Globus pallidus (tissue), 1 donor: ENCODE data around the gene MYBPHL.
"Not testable (repeated sequence)": the region's sequence is repeated elsewhere in the genome, so short reads cannot be mapped to it uniquely, and the experiment has no call there.

Experiments used
- DNase-seq: peaks from one replicate; pipeline ENCODE4 v3.0.0-alpha.2; 2015; ENCODE audit warnings: low spot score

Gene MYBPHL

DNA sequence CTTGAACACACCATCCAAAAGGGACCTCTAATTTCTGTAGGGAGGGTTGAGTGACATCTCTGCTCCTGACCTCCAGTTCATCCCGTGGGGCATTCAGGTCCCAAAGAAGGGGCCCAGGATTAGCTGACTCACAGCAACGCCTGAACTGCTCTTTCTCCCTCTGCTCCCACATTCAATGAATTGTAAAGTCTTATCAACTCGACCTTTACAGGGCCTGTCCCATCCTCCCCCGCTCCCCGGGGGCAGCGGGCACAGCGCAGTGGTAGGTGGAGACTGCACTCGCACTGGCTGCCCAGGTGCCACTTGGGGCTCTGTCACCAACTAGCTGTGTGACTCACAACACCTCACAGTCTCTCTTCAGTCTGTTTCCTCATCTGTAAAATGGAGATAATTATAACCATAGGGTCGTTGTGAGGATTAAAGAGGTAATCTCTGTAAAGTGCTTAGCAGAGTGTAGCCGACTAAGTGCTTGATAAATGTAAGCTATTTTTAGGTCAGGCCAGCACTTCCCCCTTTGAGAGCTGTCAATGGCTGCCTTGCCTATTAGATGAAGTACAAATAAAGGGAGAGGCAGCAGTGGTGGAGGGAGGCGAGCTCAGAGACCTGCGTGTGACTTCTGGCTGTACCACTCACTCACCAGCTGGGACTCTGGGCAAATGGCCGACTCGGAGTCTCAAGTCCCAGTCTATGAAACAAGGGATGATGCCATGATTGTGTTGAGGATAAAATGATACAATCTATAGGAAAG, 637 bp upstream of the MYBPHL start:
- DNase-seq = peak; percentile 81

DNA sequence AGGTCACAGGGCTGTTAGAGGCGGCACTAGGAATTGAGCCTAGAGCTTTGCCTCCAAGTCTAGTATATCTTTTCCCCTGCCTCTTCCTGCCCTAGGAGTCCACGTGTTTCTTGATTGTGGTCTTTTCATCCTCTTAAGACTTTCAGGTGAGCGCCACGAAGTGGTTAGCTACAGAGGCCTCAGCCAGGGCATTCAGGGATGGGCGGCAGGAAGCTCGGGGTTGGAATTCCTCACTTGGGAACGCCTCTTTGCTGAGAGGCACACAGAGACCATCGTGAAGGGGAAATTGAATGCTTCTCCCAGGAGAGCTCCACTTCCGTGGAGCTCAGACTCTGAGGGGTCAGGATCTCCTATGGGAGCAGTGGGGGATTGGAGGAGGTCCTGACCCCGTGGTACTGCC, 820 bp downstream of the MYBPHL start:
- not testable (repeated sequence) for DNase-seq

DNA sequence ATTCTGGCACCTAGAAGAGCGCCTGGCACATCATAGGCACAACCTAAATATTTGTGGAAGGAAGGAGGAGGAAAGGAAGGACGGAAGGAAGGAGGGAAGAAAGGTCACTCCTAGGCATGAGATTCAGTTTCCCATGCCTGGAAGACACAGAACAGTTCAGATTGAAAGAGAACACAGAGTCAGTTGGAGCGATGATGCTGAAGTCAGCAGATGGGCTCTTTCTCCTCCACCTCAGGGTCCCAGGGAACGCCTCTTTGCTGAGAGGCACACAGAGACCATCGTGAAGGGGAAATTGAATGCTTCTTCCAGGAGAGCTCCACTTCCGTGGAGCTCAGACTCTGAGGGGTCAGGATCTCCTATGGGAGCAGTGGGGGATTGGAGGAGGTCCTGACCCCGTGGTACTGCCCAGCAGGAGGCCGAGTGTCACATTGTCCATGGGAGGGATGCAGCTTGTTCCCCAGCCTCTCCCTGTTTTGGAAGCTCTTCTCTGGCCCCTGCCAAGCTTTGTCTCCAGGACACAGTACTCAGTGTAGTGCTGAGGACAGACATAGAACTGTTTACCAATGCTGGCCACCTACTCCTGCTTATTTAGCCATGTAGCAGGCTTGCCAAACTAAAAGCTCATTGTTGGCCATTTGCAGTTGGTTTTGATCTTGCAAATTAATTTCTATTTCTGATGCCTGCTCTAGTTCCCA, 2.4 kb downstream of the MYBPHL start:
- peak; percentile 97 for DNase-seq

DNA sequence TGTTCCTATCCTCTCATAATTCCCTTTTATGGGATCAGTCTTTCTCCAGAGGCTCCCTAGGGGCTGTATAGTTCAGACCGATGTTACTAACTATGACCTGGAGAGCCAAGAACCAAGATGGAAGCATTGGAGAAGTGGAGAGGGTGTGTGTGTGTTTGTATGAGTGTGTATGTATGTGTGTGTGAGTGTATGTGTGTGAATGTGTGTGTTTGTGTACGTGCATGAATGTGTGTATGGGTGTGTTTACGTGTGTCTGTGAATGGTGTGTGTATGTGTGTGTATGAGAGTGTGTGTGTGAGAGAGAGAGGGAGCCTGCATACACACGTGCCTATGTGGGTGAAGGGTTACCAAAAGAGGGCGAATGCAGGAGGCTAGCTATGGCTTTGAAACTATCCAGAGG, 4.9 kb downstream of the MYBPHL start:
- no peak for DNase-seq

DNA sequence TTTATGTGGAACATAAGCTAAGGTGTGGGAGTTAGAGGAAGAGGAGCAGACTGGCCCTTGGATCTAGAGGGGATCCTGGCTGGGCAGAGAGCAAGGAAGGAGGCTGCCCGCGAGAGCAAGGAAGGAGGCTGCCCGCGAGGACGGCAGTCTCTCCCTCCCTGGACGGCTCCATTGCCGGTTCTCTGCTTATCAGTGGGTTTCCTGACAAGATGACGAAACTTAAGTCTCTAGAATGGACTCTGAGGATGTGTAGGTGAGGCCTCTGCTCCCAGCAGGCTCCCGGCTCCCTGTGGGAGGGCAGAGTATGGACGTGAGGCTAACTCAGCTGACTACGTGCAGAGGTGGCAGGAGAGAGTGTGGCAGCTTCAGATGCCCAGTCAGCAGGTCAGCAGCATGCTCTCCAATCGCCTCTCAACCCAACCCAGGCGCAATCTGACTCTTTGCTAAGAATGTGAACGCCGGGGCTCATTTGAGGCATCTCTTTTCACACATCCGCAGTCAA, 6.1 kb downstream of the MYBPHL start:
- DNase-seq = no peak

DNA sequence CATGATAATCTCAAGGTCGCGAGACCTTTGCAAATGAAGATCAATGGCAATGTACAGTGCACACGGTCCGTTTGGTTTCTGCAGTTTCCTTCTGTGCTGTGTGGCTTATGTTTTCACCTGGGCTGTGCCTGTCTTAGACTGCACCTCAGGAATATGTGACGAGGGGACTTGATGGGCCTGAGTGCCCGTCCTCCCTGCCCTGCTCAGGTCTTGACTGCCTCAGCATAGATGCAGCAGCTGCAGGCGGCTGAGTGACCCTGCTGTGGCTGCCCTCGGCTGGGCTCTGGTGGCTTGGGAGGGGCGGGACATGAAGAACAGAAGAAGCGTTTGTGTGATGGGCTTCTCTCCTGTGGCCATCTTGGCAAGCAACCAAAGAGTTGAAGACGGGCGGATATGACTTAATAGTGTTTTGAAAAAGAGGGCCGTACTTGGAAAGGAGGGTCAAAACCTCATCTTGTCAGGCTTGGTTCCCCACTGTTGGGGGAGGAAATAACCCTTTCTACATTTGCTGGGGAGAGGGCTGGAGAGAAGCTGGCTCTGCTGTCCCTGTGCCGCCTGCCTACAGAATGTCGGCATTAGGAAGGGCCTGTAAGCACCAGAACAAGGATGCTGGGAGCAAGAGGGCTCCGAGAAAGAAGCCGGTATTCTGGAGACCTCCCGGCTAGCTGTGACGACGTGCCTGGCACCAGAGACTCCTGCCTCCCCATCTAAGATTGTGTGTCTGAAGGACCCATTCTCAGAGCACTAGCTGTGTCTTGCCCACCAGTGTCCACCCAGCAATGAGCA, 7.1 kb downstream of the MYBPHL start:
- DNase-seq = peak; percentile 98

DNA sequence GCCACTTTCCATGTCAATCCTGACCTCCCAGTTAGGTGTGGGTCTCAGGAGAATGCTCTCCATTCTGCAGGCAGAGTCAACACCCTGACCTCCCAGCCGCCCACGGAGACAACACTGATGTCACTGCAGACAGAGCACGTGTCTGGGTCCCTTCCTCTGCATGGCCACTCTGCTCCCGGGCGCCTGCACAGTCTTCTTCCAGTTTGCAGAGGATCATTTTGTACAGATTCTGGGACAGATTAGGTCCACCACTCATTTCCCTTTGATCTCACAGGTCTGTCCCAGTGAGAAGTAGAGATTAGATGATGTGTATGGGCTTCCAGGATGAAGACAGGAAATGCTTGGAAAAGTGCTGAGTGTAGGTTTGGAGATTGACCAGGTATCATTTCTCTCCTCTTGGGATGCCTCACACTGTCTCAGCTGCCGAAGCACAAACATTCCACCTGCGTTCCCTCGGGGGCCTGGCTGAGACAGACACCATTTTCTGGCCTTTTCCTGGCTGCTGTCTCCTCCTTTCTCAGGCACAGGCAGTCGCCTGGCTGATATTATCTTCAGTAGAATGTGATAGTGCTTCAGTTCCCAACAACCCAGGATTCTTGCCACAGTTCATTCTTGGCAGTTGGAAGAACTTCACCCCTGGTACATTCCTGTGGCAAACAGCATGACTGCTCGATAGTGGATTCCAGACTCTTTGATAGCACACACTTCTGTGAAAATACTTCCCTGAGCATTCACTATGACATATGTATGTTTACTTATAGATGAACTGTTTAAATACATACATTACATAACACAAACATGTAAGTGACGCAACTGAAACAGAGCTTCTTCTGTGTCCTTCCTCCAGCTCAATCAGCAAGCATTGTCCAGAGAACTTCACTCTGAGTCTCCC, 7.9 kb downstream of the MYBPHL start:
- peak; percentile 92 for DNase-seq

DNA sequence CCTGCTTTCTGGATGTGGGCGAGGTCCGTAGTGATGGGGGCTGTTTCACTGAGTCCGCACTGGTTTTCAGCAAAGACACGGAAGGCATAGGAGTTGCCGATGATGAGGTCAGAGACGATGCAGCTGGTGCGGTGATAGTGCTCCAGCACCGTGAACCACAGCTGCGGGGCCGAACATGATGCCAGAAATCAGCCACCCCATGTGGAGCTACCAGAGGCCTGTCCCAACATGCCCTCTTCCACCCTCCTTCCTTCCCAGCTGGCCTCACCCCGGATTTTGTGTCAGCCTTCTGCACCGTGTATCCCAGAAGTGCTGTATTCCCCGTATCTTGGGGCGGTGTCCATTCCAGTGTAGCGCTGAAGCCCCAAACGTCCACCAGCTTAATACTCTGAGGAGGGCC, 10.0 kb downstream of the MYBPHL start:
- no peak for DNase-seq

DNA sequence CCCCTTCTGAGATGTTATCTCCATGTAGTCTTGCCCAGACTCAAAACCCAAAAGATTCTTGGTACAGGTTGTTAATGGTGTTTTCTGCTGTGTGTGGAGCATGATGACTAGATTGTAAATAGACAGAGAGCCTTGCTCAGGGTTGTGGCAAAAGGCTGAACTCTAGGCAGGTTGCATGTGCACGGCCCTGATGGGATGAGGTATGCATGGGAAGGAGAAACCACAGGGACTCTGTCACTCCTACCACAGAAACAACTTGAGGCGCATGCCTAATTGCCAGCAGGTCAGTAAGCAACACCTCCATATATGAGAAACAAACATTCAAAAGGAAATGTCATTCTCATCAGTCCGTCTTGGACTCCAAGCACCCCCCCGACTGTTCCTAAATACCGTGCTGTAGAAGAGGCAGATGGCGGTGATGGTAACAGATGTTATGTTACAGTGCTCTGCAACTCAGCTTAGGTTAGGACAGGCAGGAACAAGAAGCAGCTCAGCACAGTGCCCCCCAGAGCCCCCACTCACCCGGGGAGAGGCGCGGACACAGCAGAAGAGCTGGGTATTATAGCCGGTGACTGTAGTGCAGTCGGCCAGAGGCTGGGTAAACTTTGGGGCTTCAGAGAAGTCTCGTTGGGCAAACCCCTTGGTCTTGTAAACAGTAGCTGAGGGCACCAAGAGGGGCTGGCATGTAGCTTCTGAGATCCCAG, 10.9 kb downstream of the MYBPHL start:
- no peak for DNase-seq

DNA sequence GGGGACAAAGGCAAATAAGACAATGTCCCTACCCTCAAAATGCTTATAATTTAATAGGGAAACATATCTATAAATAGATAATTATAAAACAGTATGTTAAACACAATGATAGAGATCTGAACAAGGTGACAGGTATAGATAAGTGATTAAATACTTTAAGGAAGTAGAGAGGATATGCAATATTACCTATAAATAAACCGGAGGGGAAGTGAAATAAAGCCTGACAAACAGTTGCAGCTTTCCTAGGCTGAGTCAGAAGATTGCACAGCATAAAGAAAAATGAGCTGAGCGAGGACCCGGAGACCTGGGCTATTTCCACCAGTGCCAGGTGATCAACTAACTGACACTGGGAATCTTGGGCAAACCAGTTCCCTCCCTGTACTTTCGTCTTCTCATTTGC, 12.3 kb downstream of the MYBPHL start:
- DNase-seq = no peak

DNA sequence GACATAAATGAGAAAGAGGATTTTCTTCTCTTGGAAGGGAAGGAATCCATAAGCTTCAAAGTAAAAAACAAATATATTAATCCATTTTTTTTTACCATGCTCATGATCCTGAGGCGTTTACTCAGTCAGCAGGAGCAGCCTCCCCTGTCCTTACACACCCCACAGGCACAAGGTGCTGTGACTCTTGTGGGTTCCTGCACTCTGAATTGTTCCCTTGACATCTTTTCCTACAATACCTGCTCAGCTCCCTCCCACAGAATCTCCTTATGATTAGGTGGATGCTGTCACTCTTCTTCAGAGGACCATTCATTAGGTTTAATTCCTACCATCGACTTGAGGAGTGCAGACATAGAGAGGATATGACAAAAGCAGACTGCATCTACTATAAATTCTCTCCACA, 13.8 kb downstream of the MYBPHL start:
- no peak for DNase-seq

DNA sequence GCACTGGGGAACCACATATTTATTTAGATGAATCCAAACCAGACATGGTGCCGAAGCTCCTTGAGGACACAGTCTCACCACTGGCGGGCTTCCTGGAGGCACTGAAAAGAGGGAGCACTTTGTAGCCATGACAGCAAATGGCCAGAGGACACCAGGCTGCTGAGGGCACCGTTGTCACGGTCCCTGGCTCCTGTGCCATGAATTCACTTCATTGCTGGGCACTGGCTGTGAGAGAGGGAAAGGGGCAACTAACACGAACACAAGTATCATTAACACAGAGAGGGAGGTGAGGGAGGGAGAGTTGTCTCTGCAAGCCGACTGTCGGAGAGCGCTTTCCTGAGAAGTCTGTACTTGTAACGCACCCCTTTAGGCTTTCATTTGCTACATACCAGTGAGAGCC, 14.4 kb downstream of the MYBPHL start:
- no peak for DNase-seq

DNA sequence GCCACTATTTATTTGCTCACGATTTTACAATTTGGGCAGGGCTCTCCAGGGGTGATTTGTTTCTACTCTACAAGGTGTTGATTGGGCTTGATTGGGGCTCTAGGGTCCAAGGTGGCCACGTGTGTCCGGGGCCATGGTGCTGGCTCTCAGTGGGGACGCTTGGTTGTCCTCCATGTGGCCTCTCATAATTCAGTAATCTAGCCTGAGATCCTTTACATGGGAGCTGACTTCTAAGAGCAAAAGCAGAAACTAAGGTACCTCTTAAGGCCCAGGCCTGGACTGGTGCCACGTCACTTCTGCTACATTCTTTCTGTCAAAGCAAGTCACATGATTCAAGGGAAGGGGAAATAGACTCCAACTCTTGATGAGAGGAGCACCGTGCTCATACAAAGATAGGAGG, 15.8 kb downstream of the MYBPHL start:
- no peak for DNase-seq

DNA sequence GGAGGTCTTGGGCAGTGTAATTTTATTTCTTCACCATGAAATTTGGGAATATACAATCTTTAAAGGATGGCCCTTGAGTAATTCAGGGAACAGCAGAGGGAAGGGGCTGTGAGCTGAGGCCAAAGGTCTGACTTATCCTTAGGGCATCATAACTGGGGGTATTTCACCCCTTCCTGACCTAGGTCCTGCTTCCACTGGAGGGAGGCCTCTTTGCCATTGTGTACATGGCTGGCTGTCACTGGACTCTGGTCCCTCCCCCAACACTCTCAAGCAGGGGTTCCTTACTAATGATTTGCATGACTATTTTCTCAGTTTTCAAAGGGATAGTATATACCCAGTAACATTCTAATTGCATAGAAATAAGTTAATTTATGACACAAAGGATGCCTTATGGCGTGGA, 16.7 kb downstream of the MYBPHL start:
- DNase-seq = no peak

DNA sequence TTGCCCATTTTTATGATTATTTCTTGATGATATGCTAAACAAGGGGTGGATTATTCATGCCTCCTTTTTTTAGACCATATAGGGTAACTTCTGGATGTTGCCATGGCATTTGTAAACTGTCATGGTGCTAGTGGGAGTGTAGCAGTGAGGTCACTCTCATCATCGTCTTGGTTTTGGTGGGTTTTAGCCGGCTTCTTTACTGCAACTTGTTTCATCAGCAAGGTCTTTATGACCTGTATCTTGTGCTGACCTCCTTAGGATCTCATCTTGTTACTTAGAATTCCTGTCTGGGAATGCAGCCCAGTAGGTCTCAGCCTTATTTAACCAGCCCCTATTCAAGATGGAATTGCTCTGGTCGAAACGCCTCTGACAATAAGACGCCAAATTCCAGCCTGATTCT, 20.0 kb downstream of the MYBPHL start:
- not testable (repeated sequence) for DNase-seq

DNA sequence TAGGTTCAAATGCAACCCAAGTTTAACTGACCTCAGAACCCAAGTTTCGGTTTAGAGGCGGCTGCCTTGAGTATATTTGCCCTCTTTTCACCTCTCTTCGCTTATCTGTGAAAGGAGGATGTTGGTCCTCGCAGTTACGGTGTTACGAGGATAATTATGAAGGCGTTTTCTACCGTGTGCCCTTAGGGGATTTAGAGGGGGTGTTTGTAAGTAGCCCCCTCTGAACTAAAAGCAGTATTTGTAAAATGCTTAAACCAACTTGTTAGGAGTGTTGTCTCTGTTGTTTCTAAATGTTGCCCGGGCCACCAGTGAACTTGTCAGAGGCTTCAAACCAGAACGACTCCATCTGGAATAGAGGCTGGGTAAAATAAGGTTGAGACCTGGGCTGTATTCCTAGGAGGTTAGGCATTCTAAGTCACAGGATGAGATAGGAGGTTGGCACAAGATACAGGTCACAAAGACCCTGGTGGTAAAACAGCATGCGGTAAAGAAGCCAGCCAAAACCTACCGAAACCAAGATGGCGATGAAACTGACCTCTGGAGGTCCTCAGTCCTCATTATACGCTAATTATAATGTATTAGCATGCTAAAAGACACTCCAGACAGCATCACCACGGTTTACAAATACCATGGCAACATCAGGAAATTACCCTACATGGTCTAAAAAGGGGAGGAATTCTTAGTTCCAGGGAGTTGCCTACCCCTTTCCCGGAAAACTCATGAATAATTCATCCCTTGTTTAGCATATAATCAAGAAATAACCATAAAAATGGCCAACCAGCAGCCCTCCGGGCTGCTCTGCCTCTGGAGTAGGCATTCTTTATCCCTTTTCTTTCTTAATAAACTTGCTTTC, 22.8 kb downstream of the MYBPHL start:
- no peak for DNase-seq

DNA sequence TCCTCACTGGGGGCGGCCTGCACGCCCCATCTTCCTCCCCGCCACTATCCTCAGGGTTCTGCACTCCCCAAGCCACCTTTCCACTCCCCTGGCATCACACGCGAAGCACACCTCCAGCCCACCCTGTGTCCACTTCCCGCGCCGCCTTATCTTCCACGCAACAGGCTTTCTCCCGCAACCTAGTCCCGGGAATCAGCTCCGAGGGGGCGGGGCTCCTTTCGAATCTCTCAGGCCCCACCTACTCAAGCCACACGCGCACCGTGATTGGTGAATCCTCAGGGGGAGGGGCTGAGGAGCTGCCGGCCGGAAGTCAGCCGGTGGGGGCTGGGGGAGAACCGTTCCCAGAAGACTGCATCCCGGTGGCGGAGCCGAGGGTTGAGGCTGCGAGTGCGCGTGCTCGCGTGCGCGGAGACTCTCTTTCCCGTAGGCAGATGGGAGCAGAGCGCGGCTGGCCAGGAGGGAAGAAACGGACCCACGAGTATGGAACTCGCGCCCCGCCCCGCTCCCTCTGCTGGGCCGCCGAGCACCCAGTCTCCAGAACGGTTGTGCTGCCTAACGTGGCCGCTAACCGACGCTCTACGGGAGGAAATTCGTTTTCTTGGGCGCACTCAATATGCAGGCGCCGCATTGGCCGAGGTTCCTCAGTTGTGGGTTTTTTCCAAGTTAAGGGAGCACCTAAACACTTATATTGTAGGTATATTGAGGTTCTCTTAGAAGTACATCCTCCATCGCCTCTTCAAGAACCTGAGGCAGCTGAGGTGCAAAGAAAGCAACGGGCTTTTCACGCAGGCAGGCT, 23.7 kb downstream of the MYBPHL start, which contains the start of gene PSRC1:
Gene PSRC1, minus strand, starts transcription at position 194 of the 796 bp plus-strand sequence.
- DNase-seq = peak; percentile 99

DNA sequence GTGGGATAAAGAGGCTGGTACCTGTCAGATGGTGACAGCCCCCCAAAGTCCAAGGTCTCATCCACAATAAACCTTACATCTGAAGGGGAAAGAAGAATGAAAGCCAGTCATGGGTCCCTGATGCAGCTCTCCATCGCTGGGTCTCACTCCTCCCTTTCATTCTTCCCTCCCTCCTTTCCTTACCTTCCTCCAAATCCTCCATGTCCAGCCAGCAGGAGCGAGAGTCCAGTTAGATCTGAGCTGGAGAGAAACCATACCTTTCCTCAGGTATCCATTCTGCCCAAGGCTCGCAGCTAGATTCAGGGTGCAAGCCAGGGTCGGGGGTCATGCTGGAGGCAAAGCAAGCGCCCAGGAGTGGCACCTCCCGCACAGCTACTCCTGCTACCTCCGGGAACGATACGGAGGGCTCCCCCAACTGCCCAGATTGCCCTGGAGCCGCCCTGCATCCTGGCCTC, 24.3 kb downstream of the MYBPHL start:
- DNase-seq = no peak
